Ecto neural progenitor cell (in vitro differentiated cells): ENCODE data around the gene POLA2.

Experiments
- DNase-seq: peaks from one replicate; pipeline ENCODE4 v3.0.0-alpha.2; 2018; ENCODE audit warnings: low spot score

POLA2 gene

GRCh38 chr11:65286686-65287085 is 24.9 kb downstream of the POLA2 start:
- DNase-seq, result no peak

- no peak for DNase-seq
Measured at GRCh38 chr11:65287601-65288000, 25.8 kb downstream of the POLA2 start.

DNA sequence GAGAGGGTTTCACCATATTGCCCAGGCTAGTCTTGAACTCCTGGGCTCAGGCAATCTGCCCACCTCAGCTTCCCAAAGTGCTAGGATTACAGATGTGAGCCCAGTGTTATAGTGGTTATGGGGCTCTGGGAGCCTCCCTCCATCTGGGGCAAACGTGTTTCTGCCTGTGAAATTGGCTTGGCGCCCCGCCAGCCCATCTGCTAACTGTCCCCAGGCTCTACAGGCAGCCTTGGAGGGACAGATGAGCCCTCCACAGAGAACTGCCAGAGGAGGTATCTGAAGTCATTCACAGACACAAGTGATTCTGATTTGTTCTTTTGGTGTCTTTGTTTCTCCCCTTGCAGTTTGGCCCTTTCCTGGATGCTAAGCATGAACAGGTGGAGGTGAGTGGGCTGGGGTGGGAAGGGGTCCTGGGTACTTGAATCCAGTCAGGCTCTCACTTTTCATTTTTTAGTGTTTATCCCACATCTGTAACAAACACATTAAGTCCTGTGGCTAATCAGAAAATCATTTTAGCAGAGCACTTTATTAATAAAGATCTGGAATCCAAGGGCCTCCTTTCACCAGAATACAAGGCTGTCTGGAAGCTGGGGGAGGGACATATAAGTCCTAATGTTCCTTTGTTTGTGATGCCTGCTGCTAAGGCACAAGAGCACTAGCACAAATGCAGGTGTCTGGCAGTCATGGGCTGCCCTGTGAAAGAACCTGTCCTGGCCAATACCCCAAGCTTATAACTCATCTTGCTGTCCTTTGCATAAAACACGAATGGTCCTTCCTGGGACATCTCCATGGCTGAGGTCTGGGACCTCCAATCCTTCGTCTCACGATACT is 27.2 kb downstream of the POLA2 start:
- no peak for DNase-seq

GRCh38 chr11:65290448-65291165 is 28.8 kb downstream of the POLA2 start:
- DNase-seq, result no peak

- DNase-seq, result no peak
Measured at GRCh38 chr11:65291613-65292012, 29.9 kb downstream of the POLA2 start.

DNA sequence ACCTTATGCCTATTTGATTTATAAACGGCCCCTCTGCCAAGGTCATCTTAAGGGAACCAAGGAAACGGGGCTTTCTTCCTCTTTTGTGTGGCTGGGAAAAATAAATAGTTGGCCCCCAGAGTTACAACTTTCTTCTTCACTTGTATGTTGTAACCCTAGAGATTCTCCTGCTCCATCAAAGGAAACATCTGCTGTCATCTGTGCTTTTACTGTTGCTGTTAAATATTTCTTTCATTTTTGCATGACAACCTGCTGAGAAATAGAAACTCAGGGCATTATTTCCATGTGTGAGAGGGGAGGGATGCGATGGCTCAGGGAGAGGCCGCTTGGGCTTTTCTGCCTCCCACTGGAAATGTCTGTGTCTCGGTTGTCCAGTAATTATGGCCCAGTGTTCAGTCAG is 31.1 kb downstream of the POLA2 start:
- DNase-seq, result no peak

- no peak for DNase-seq
Measured at GRCh38 chr11:65293909-65294381, 32.2 kb downstream of the POLA2 start.

DNA sequence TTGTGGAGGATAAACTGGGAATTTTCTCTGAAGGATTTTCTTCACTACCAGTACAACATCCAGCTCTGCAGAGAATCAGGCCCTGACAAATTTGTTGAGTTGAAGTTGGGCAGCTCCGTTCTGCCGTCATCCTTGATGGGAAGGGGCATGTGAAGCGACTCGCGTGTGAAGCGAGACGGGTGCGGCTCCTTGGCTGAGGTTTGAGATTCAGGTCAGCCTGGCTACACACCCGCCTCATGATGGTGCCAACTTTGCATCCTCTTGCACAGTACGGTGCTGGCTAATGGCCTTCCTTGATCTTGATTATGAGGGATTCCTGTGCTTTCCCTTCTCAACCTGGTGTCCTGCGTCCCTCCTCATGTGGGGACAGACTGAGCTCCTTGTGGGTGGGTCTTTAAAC is 33.2 kb downstream of the POLA2 start:
- DNase-seq, result no peak

DNA sequence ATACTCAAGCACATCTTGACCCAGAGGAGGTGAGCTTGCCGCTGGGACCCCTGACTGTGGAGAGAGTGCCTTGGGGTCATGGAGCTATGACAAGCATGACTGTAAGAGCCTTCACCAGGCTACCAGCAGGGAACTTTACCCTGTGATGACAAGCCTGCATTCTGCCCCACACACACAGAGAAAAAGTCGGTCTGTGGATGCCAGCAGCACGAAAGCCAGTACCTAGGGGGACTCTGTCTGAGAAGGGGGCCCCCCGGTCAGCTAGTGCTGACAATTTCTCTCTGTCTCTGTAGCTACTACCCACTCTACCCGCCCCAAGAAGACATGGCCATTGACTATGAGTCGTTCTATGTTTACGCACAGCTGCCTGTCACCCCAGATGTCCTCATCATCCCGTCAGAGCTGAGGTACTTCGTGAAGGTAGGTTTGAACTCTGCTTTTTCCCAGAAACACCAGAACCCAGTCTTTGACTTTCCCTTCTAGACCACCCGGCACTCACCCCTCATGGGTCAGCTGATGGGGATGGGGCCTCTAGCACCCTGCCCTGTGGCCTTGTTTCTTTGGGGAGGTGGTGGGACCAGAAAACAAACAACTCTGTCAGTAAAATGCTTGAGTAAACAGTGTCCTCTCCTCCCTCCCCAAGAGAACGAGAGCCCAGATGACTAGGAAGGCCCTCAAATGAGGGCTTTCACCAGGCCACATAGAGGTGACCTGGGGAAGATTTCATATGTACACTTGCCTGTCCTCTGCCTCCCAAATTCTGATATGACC is 34.0 kb downstream of the POLA2 start:
- no peak for DNase-seq

DNA sequence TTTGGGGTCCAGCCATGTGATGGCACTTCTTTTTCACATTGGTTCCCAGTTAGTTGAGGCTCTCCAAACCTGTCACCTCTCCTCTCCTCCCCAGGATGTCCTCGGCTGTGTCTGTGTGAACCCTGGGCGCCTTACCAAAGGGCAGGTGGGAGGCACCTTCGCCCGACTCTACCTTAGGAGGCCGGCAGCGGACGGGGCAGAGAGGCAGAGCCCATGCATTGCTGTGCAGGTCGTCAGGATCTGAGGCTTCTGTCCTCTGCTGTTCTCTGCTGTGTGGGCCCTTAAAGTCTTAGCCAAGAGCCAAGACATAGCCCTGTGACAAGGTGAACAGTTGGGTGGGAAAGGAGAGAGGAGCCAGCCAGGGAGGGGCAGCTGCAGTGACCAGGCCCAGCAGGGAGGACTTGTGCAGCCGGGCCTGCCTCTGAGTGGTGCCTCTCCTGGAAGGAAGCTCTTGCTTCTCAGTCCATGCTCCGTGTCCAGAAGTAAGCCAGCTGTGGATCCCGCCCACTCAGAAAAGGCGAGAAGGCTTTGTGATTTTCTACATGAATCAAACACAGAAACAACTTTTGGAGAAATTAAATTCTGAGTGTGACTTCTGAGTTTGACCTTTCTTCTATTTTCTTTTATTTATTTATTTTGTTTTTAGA is 35.4 kb downstream of the POLA2 start:
- DNase-seq, result no peak

DNA sequence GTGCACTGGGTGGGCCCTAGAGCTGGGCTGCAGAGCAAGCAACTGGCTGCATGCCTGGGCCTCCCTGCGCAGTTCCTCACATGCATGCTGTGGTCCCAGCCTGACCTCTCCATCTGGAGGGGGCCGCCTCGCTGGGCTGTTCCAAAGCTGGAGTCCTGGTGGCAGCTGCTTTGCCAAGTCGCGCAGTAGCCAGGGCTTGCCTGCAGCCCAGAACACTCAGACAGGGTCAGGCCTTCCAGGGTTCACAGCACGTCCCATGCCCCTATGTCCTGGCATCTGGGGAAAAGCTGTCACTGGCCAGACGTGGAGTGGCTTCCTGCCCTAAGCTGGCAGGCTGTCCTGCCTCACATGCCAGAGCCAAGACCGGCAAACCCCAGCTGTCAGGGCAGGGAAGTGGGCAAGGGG is 36.4 kb downstream of the POLA2 start:
- no peak for DNase-seq

DNA sequence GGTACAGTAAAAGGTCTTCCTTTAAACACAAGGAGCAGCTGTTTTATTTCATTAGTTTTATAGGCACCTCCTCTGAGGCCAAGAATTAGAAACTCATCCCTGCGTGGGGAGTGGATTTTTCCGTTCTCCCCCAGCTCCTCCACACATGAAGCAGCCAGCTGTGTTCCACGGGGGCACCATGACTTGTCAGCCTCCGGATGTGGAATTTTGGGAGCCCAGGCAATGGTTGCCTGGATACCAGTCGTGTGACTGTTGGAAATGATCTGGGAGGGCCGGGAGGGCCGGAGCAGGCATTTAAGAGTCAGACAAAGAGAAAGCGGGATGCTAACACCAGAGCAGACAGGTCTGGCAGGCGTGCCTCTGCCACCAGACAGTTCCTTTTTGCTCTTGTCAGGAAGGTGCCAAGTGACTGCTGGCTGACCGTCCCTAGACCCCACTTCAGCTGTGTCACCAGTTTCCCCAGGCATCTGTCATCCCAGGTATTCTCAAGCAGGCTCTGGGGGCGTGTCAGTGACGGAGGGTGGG is 37.0 kb downstream of the POLA2 start:
- no peak for DNase-seq

DNA sequence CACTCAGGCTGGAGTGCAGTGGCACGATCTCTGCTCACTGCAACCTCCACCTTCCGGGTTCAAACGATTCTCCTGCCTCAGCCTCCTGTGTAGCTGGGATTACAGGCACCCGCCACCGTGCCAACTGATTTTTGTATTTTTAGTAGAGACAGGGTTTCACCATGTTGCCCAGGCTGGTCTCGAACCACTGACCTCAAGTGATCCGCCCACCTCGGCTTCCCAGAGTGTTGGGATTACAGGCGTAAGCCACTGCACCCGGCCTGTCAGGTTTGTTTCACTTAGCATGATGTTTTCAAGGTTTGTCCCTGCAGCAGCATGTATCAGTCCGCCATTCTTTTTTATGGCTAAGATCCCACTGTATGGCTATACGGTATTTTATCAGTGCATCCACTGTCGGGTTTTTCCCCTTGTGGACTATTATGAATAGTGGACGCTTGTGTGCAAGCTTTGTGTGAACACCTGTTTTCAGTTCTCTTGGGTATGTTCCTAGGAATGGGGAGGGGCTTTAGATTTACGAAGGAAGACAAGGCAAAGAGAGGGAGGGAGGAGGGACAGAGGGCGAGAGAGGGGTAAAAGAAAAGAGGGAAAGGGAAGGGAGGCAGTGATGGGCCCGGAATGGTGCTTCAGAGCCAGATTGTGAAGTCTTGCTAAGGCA is 39.0 kb downstream of the POLA2 start:
- no peak for DNase-seq

DNA sequence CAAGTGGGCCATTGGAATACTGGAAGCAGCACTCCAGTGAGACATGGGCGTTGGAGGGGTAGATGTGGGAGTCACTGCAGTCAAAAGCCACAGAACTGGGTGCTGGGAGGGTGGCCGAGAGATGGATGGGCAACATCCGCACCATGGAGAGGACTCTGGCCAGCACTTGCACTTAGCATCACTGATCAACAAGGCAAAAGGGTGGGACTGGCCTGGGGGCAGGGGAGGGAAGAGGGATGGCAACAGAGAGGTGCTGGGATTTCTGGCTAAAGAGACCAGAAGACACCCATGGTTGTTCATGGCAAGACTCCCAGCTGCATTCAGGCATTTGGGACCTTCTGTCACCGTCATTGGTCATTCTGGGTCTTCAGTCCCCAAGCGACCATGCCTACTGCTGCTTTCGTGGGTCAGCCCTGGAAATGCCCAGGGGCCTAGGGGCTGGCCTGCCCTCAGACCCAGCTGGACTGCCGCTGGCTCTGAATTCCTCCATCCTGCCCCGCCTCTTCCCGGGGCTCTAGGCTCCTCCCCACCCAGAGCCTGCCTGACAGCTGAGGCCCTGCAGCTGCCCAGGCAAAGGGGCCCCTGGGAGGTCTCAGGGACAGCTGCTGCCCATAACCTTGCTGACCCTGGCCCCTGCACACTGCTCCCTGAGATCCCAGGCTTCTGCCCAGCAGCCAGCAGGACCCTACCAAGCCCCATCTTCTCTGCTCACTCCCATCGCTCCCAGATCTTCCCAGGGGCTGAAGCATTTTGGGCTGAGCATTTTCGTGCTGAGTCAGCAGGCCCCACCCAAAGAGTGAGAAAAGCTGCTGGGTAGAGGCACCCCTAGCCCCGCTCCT is 39.9 kb downstream of the POLA2 start:
- peak; percentile 86 for DNase-seq

DNA sequence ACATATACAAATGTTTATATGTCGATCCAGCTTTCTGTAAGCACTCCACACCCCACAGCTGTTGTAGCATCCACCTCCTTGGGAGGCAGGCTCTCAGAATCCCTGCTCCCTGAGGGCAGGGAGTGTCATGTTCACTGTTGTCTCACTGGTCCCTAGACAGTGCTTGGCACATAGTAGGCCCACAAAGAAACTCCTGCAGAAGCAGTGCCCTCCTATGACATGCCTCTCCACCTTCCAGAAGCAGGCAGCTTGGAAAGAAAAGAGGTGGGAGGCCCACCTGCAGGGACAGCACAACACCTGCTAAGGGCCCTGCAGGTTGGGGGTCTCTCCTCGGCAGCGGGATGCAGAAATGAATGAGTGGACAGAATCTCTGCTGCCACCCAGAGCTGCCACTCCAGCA is 41.8 kb downstream of the POLA2 start:
- DNase-seq, result no peak

GRCh38 chr11:65304110-65304509 is 42.3 kb downstream of the POLA2 start:
- no peak for DNase-seq

GRCh38 chr11:65304613-65305012 is 42.9 kb downstream of the POLA2 start:
- DNase-seq, result no peak

- no peak for DNase-seq
Measured at GRCh38 chr11:65305501-65306268, 43.9 kb downstream of the POLA2 start.
